Neural progenitor cell (in vitro differentiated cells): ENCODE data around the gene EXOC7. TPM values are rescaled to one million over a fixed set of nuclear protein-coding genes. Genes with fewer than 3 reads are reported as not detected.

Experiments
- DNase-seq: peaks from one replicate; pipeline ENCODE4 v3.0.0-alpha.2; 2016; ENCODE audit warnings: low spot score
- H2AFZ ChIP-seq: fragments of 200-600 bp; sonication (generic); replicated peaks from 2 replicates; pipeline ENCODE4 v1.6.1; 2016; ENCODE audit warnings: antibody characterized with exemption
- H3F3A ChIP-seq: fragments of 200-600 bp; sonication (generic); 2 replicates; pipeline ENCODE4 v1.6.1; 2016; ENCODE audit warnings: antibody characterized with exemption, low read depth
- H3K27ac ChIP-seq: fragments of 200-600 bp; sonication (generic); 2 replicates; pipeline ENCODE4 v1.5.1; 2016; ENCODE audit warnings: mild to moderate bottlenecking
- H3K27me3 ChIP-seq: fragments of 200-600 bp; sonication (generic); 2 replicates; pipeline ENCODE4 v1.6.1; 2016; ENCODE audit warnings: mild to moderate bottlenecking, moderate library complexity
- H3K36me3 ChIP-seq: fragments of 200-600 bp; sonication (generic); 2 replicates; pipeline ENCODE4 v1.5.1; 2016
- H3K4me1 ChIP-seq: fragments of 200-600 bp; sonication (generic); 2 replicates; pipeline ENCODE4 v1.6.1; 2016; ENCODE audit warnings: mixed run types
- H3K4me2 ChIP-seq: fragments of 200-600 bp; sonication (generic); 2 replicates; pipeline ENCODE4 v1.6.1; 2016
- H3K4me3 ChIP-seq: fragments of 200-600 bp; sonication (generic); 2 replicates; pipeline ENCODE4 v1.5.1; 2016
- H3K79me2 ChIP-seq: fragments of 200-600 bp; sonication (generic); 2 replicates; pipeline ENCODE4 v1.6.1; 2016; ENCODE audit warnings: low read depth
- H3K9ac ChIP-seq: fragments of 200-600 bp; sonication (generic); 2 replicates; pipeline ENCODE4 v1.6.1; 2016
- H3K9me3 ChIP-seq: fragments of 200-600 bp; sonication (generic); 2 replicates; pipeline ENCODE4 v1.5.1; 2016; ENCODE audit warnings: low read depth
- H4K20me1 ChIP-seq: fragments of 200-600 bp; sonication (generic); 2 replicates; pipeline ENCODE4 v1.6.1; 2016; ENCODE audit warnings: low read depth
- H3K27ac Mint-ChIP-seq: 3 replicates; pipeline ENCODE4 v1.8.0; 2021; ENCODE audit warnings: mixed read lengths
- H3K27me3 Mint-ChIP-seq: 2 replicates; pipeline ENCODE4 v1.8.0; 2022; ENCODE audit warnings: low read depth, mild to moderate bottlenecking, inconsistent platforms, moderate library complexity, mixed read lengths; ENCODE audit not compliant: insufficient read depth
- H3K36me3 Mint-ChIP-seq: 3 replicates; pipeline ENCODE4 v1.8.0; 2021; ENCODE audit warnings: mixed read lengths
- H3K4me1 Mint-ChIP-seq: 3 replicates; pipeline ENCODE4 v1.8.0; 2021; ENCODE audit warnings: mixed read lengths
- H3K4me3 Mint-ChIP-seq: 3 replicates; pipeline ENCODE4 v1.8.0; 2021; ENCODE audit warnings: mild to moderate bottlenecking, moderate library complexity, mixed read lengths
- H3K9me3 Mint-ChIP-seq: 3 replicates; pipeline ENCODE4 v1.8.0; 2020; ENCODE audit warnings: mixed read lengths
- CTCF ChIP-seq: fragments of 200-600 bp; sonication (generic); IDR thresholded peaks from 2 replicates; pipeline ENCODE4 v1.5.1; 2017; ENCODE audit warnings: antibody characterized with exemption, mild to moderate bottlenecking
- EZH2 ChIP-seq: fragments of 200-600 bp; sonication (generic); IDR thresholded peaks from 2 replicates; pipeline ENCODE4 v1.6.1; 2017; ENCODE audit warnings: antibody characterized with exemption, mild to moderate bottlenecking, moderate library complexity
- EZH2phosphoT487 ChIP-seq: fragments of 200-600 bp; sonication (generic); IDR thresholded peaks from 2 replicates; pipeline ENCODE4 v1.6.1; 2017; ENCODE audit warnings: antibody characterized with exemption
- total RNA-seq: library from RNA; depleted of rRNA; stranded (reverse); fragments of >200 nt; gene quantifications from 2 replicates; pipeline ENCODE4 v1.2.3, GENCODE V29; 2015; ENCODE audit warnings: low replicate concordance

EXOC7 gene
- 64.3 and 72.8 TPM in 2 replicates for total RNA-seq

- peaks cover 19% of the 10 kb centered on the region for H3K79me2 ChIP-seq
Measured at GRCh38 chr17:76103274-76104139, at the start of gene EXOC7. Gene EXOC7, minus strand, starts transcription at chr17:76103787. Its CDS starts 95 bp downstream, at chr17:76103692.

GRCh38 chr17:76153202-76153601, 49.6 kb upstream of the EXOC7 start:
- H3K9me3 ChIP-seq = no peaks in the 10 kb centered on the region
- no peaks in the 10 kb centered on the region for H3K79me2 ChIP-seq
- Mint-ChIP-seq H3K9me3 (no peaks in the 10 kb centered on the region), H3K27me3 (peaks cover 2% of the 10 kb centered on the region), H3K27ac (no peak overlapping the region), H3K36me3 (peaks cover 7% of the 10 kb centered on the region), H3K4me1 (peaks cover 7% of the 10 kb centered on the region), H3K4me3 (no peak overlapping the region)
- H2AFZ ChIP-seq = no peak overlapping the region
- H3K4me2 ChIP-seq = no peak overlapping the region
- no peak overlapping the region for H3K27ac ChIP-seq
- H4K20me1 ChIP-seq = no peaks in the 10 kb centered on the region
- H3K27me3 ChIP-seq = no peaks in the 10 kb centered on the region
- no peaks in the 10 kb centered on the region for H3K36me3 ChIP-seq
- H3K9ac ChIP-seq = no peak overlapping the region
- H3F3A ChIP-seq = peaks cover 3% of the 10 kb centered on the region
- no peak overlapping the region for H3K4me3 ChIP-seq
- DNase-seq = no peak
- no peak for TF ChIP-seq EZH2phosphoT487
- TF ChIP-seq EZH2 = no peak
- TF ChIP-seq CTCF = no peak
- H3K4me1 ChIP-seq = peaks cover 22% of the 10 kb centered on the region

More at GRCh38 chr17:76103274-76104139, at the start of gene EXOC7:
- H3K4me2 ChIP-seq = peak within 1 kb of the TSS; percentile 95
- H3K36me3 ChIP-seq = peaks cover 9% of the 10 kb centered on the region
- H3K27ac ChIP-seq = peak within 1 kb of the TSS; percentile 19
- peak; percentile 97 for DNase-seq
- H3K9me3 ChIP-seq = no peaks in the 10 kb centered on the region
- no peaks in the 10 kb centered on the region for H3K27me3 ChIP-seq
- H2AFZ ChIP-seq = peak within 1 kb of the TSS; percentile 99
- peaks cover 24% of the 10 kb centered on the region for H3K4me1 Mint-ChIP-seq
- H4K20me1 ChIP-seq = no peaks in the 10 kb centered on the region
- H3K27ac Mint-ChIP-seq = peak within 1 kb of the TSS; percentile 99
- peak within 1 kb of the TSS; percentile 99 for H3K4me3 ChIP-seq
- H3K27me3 Mint-ChIP-seq = peaks cover 8% of the 10 kb centered on the region
- H3K4me1 ChIP-seq = peaks cover 12% of the 10 kb centered on the region
- H3K9ac ChIP-seq = peak within 1 kb of the TSS; percentile 65
- peaks cover 16% of the 10 kb centered on the region for H3K36me3 Mint-ChIP-seq
- peak within 1 kb of the TSS; percentile 97 for H3K4me3 Mint-ChIP-seq
- H3F3A ChIP-seq = peaks cover 25% of the 10 kb centered on the region
- TF ChIP-seq EZH2 (peak; percentile 38), CTCF (no peak)
- no peaks in the 10 kb centered on the region for H3K9me3 Mint-ChIP-seq

GRCh38 chr17:76152591-76152990, 49.0 kb upstream of the EXOC7 start:
- Histone ChIP-seq H3K36me3 (no peaks in the 10 kb centered on the region), H2AFZ (no peak overlapping the region), H3K9ac (no peak overlapping the region), H3K9me3 (no peaks in the 10 kb centered on the region), H3K4me1 (peaks cover 22% of the 10 kb centered on the region), H3F3A (peaks cover 2% of the 10 kb centered on the region), H3K79me2 (no peaks in the 10 kb centered on the region), H3K4me3 (no peak overlapping the region), H3K27ac (no peak overlapping the region), H3K27me3 (no peaks in the 10 kb centered on the region), H3K4me2 (no peak overlapping the region), H4K20me1 (no peaks in the 10 kb centered on the region)
- TF ChIP-seq EZH2phosphoT487 (no peak), CTCF (no peak), EZH2 (no peak)
- Mint-ChIP-seq H3K27ac (no peak overlapping the region), H3K9me3 (no peaks in the 10 kb centered on the region), H3K4me3 (no peak overlapping the region), H3K4me1 (peaks cover 9% of the 10 kb centered on the region), H3K36me3 (peaks cover 7% of the 10 kb centered on the region), H3K27me3 (peaks cover 2% of the 10 kb centered on the region)
- DNase-seq = no peak
